RPMI7951 (cell line): Measurements from ENCODE around the gene OPA1. TPM values are rescaled to one million over a fixed set of nuclear protein-coding genes. Genes with fewer than 3 reads are reported as not detected.

Experiments used
- DNase-seq: peaks from one replicate; pipeline ENCODE4 v3.0.0-alpha.2; 2012; ENCODE audit warnings: low read depth
- total RNA-seq: library from RNA; depleted of rRNA; stranded (reverse); fragments of >200 nt; shearing (Covaris generic); gene quantifications from 2 replicates; pipeline ENCODE4 v1.2.3, GENCODE V29; 2014; rRNA removed

Gene OPA1
- 62.2 and 68.7 TPM in 2 replicates for total RNA-seq

- peak; percentile 99 for DNase-seq
These were observed at the start of gene OPA1 for GRCh38 chr3:193592841-193593667. Gene OPA1 (plus strand): TSS chr3:193593208. CDS start chr3:193593378, 170 bp downstream.

GRCh38 chr3:193544289-193544688 lies 48.7 kb upstream of the OPA1 start:
- no peak for DNase-seq

GRCh38 chr3:193545304-193545703 lies 47.7 kb upstream of the OPA1 start:
- peak; percentile 61 for DNase-seq

GRCh38 chr3:193546129-193546528 lies 46.9 kb upstream of the OPA1 start:
- DNase-seq: no peak

GRCh38 chr3:193548406-193548805 lies 44.6 kb upstream of the OPA1 start:
- DNase-seq: peak; percentile 55

GRCh38 chr3:193552923-193553322 lies 40.1 kb upstream of the OPA1 start:
- DNase-seq: no peak

- DNase-seq: no peak
These were observed 39.4 kb upstream of the OPA1 start for GRCh38 chr3:193553586-193553985.

- no peak for DNase-seq
These were observed 38.2 kb upstream of the OPA1 start, which contains the start of gene ATP13A4 for GRCh38 chr3:193554811-193555210. Gene ATP13A4 (minus strand): TSS chr3:193554895. CDS start chr3:193554799, 96 bp downstream.

GRCh38 chr3:193556841-193557240 lies 36.2 kb upstream of the OPA1 start:
- no peak for DNase-seq

- DNase-seq: no peak
These were observed 33.9 kb upstream of the OPA1 start for GRCh38 chr3:193559100-193559499.

- no peak for DNase-seq
These were observed 32.9 kb upstream of the OPA1 start for GRCh38 chr3:193560091-193560490.

- no peak for DNase-seq
These were observed 32.1 kb upstream of the OPA1 start for GRCh38 chr3:193560870-193561269.

GRCh38 chr3:193563426-193563825 lies 29.6 kb upstream of the OPA1 start:
- no peak for DNase-seq

- DNase-seq: no peak
These were observed 29.0 kb upstream of the OPA1 start for GRCh38 chr3:193564012-193564411.

- no peak for DNase-seq
These were observed 23.9 kb upstream of the OPA1 start for GRCh38 chr3:193569119-193569518.

- peak; percentile 62 for DNase-seq
These were observed 20.5 kb upstream of the OPA1 start for GRCh38 chr3:193572426-193572908.

GRCh38 chr3:193573403-193574191 lies 19.4 kb upstream of the OPA1 start:
- DNase-seq: no peak

GRCh38 chr3:193574488-193575070 lies 18.4 kb upstream of the OPA1 start:
- DNase-seq: peak; percentile 23

- DNase-seq: no peak
These were observed 7.5 kb upstream of the OPA1 start for GRCh38 chr3:193585530-193585929.

GRCh38 chr3:193586526-193586925 lies 6.5 kb upstream of the OPA1 start:
- no peak for DNase-seq

GRCh38 chr3:193589129-193589528 lies 3.9 kb upstream of the OPA1 start:
- no peak for DNase-seq

- no peak for DNase-seq
These were observed 3.4 kb upstream of the OPA1 start for GRCh38 chr3:193589616-193590015.
